Right renal pelvis (tissue), 4 donors: ENCODE results near the gene CHMP6. TPM values are rescaled to one million over a fixed set of nuclear protein-coding genes. Genes with fewer than 3 reads are reported as not detected.

ENCODE experiments used
- DNase-seq, 4 donors: peaks; one replicate each; pipeline ENCODE4 v3.0.0-alpha.2; 2013; ENCODE audit warnings: low read depth in 4 of 4, low spot score in 3 of 4, missing footprints in 1 of 4
- polyA plus RNA-seq, 4 donors: library from polyadenylated mRNA; unstranded; fragments of 120-200 nt; gene quantifications; one replicate each; pipeline ENCODE4 v1.2.1, GENCODE V29; 2013; ENCODE audit not compliant: insufficient read length in 4 of 4

Gene CHMP6
- 10 to 100 TPM; 27.3 to 34.5 (median 30.5) TPM for polyA plus RNA-seq

DNA sequence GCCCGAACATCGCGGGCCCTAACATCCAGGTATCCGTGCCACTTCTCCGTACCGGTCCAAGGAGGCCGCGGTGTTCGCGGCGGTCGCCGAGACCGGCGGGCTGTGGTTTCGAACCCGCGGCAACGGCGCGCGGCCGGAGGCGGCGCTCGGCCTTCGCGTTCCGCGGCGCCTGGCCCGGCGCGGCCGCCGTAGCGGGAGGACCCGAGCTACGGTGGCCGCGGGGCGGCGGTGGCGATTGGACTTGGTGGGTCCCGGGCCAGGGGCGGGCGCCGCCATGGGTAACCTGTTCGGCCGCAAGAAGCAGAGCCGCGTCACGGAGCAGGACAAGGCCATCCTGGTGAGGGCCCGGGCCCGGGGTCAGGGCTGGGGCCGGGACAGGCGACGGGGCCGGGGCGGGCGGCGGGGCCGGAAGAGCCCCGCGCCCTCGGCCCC, at the start of gene CHMP6:
CHMP6 (plus strand) TSS at position 197 of the 432 bp plus-strand sequence; CDS start at position 275, 78 bp downstream.
- DNase-seq = peak in 2 of 4 donors; percentile 60 to 71

DNA sequence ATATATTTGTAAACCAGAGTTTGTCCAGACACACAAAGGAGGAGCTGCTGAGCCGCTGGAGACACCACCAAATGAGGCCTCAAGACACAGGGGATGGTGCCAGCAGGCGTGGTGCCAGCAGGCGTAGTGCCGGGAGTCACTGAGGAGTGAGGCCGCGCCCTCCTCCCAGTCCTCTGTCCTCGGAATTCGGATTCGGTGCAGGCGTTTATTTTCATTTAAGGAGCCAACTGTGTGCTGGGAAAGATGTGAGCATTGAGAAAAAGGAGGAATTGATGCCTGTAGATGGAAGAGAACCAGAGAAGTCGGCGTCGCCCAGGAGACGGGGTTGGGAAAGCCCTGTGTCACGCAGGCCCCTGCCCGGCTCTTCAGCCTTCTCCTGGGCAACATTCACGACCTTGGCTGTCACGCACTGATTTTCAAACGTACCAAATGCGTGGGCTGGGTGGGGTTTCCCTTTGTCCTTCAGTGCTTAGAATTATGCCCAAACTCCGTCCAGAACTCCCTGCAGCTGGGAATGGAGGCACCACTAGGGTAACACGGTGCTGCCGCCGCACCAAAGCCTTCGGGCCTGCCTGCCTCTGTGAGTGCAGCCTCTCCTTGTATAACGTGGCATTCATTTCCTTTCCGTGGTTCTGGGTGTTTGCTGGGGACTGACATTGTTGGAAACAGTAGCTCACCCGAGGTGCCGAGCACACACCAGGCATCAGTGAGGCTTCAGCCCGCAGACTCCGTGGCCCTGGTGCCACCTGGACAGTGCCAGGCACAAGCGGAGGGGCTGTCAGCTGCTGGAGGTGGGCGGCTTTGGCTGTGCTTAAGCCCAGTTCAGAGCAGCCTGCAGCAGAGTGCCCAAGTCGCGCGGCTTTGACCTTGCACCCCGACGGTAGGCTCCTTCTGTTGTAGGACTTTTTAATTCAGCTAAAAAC, 49.0 kb upstream of the CHMP6 start:
- no peak for DNase-seq

DNA sequence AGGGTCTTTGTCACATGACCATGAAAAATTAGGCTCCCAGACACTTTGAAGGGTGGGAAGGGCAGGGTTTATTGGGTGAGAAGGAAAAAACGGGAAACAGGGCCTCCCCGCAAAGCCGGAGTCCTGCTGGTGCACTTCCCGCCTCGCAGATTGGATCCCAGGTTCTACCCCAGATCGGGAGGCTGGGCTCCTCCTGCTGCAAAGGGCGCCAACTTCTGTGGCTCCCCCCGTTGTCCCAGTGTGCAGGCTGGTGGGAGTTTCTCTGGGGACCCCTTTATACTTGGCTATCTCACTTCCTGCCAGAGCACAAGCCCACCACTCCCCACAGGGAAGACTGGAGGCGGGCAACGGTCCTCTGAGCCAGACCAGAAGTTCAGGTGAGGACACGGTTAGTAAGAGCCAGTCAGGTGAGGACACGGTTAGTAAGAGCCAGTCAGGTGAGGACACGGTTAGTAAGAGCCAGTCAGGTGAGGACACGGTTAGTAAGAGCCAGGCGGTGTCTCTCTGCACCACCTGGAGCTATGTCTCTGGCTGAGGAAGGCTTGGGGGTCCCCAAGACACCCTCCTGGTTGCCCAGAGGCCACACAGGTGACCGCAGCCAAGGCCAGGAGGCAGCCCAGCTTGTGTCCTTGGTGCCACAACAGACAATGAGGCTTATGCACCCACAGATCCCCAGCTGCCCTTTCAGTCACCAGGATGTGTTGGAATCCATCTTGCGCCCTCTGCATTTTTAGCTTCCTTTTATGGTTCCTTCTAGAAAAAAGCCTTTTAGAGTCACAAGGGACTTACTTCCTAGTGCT, 48.1 kb upstream of the CHMP6 start:
- no peak for DNase-seq

DNA sequence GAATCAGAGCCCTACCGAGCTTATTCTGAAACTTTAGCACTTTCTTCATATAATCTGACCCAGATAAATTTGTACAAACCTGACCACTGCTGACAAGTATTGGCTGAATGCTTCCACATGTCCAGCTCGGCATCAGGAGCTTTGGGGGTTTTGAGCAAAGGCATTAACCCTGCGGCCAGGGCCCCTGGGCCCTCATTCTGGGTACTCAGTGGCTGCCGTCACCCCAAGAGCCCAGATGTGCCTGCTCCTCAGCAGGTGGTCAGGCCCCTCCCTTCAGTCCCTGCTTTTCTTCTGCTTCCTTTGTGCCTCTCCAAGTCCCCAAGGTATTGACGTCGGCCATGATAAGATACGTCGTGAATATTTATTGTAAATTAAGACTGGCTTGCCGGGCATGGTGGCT, 47.3 kb upstream of the CHMP6 start:
- no peak for DNase-seq

DNA sequence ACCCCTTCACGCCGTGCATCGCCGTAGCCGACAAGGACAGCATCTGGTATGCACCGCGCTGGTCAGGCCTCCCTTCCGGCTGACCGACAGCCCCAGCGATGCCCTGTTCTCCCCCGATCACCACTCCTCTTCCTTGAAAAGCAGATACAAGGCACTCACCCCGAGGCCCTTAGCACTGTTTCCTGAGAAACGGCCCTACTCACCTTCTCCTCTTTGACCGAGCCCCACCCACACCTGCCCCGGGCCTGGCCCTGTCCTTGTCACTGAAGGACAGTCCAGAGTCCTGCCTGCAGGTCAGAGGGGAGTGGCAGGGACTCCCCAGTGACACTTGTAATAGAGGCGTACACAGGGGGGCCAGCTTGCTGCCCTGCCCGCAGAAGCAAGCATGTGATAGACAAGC, 45.9 kb upstream of the CHMP6 start:
- DNase-seq = no peak

DNA sequence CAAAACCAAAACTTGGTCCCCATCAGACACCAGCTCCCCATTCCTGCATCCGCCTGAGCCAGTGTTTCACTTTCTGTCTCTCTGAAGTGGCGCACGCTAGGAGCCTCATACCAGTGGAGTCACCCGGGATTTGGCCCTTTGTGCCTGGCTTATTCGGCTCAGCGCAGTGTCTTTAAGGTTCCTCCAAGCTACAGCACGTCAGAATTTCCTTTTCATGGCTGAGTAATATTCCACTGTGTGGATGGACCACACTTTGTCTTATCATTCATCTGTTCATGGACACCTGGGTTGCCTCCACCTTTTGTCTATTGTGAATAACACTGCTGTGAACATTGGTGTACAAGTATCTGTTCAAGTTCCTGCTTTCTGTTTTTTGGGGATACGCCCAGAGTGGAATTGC, 45.2 kb upstream of the CHMP6 start:
- no peak for DNase-seq

DNA sequence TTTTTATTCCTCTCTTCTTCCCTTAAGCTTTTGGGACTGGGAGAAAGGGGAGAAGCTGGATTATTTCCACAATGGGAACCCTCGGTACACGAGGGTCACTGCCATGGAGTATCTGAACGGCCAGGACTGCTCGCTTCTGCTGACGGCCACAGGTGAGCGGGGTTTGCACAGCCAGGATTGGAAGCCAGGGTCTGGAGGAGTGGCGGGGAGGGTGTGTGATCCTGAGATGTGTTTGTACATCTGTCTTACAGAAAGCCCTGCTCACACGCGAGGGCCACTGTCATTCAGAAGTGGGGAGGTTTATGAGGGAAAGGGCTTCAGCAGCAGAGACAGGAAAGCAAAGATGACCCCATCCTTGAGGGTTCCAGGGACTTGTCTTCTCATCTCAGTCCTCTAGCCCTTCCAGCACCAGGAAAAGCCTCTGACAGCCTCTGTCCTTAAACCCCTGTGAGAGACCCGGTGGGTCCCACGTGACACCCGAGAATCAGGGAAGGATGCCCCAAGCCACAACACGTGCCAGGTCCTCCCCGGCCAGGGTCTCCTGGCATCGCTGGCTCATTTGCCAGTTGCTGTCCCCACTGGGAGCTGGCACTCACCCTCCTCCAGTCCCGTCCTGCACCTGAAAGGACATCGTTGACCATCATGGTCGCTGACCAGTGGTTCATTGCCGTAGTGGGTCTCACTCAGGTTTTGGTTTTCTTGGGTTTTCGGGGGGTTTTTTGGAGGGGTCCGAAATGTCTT, 44.3 kb upstream of the CHMP6 start:
- no peak for DNase-seq

DNA sequence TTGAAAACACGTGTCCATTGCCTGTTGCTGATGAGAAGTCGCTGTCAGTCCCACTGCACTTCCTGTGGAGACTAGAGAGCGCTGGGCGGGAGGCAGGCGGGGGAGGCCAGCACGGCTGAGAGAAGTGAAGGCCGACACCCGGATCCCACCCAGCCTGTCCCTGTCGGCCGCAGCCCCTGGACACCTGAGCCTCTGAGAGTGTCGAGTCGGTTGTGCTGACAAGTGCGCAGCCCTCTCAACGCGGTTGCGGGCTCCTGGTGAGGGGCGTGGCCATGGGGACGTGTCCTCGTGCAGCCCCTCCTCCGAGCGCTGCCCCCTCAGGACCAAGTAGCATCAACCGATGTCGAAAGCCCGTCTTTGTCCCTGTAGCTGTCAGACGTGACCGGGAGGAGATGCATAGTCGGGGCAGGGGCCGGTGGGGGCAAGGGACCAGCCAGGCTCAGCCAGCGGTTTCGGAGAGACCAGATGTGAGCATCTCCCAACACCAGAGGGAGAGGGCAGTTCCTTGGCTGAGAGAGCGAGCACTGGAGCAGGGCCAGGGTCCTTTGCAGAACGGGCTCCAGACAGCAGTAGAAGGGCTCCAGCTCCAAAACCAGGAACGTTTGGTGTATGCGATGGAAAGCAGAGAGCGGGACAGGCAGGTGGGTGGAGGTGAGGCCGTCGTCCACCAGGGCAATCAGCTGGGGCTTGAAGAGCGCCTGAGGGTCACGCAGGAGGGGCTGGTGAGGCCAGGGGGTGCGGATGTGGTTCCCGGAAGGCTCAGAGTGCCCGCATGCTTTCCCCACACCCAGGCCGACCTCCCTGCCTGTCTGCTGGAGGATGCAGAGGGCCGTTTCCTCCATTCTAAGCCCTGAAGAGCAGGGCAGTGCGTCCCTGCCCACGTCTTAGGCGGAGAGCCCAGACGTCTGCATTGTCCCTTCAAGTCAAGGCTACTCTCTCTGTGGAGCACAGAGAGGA, 43.3 kb upstream of the CHMP6 start:
- DNase-seq = no peak

DNA sequence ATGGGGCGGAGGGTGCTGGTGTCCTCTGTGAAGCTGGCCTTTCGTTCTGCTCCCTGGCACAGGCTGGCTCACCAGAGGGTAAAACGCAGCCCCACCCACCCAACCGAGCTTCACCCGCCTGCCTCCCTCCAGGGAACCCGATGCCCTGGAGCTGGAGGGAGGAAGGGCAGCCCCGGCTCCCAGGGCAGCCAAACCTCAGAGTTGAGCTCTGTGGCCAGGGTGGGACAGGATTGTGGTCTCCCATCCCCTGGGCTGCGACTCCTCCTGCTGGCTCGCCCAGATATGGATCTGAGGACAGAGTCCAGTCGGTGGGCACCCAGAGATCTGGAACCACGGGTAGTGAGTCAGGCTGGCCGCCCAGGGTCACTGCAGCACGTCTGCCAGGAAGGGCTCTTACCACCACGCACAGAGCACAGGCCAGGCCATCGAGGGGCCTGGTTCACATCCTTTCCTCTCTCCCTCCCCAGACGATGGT, 42.6 kb upstream of the CHMP6 start:
- DNase-seq = no peak

DNA sequence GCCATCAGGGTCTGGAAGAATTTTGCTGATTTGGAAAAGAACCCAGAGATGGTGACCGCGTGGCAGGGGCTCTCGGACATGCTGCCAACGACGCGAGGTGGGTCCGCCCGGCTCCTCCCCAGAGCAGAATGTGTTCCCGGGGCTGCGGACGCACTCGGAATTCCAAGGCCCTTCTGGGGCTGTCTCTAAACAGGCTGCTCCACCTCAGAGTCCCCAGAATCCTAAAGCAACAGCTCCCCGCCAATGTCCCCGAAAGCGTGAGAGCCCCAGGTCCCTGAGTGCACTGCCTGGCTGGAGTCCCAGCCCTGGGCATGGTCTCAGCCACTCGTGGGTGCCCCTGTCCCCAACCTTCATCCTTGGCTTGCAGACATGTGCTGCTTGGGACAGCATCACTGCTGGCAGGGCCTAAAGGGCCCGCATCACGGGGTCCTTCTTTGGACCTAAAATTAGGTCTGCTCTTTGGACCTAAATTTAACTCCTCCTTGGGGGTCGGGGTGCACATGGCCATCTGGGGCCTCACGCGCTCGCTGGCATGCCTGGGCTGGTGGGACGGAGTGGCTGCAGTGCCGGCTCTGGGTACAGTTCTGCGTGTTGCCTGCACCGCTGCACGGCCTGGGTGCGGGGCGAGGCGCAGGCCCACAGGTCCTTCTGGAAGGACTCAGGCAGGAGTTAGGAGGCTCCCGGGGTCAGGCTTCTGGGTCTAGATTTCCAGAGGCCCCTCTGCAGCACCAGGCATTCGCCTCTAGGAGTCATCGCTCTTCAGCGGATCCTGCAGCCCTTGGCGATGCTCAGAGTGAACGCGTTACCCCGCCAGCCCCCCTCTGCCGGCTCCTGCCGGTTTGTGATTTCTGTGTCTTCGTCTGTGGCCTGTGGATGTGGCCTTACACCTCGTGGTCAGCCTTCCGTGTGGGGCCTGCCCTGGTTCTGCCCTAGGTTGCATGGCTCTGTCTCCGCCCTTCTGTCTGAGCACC, 41.9 kb upstream of the CHMP6 start:
- DNase-seq = no peak

DNA sequence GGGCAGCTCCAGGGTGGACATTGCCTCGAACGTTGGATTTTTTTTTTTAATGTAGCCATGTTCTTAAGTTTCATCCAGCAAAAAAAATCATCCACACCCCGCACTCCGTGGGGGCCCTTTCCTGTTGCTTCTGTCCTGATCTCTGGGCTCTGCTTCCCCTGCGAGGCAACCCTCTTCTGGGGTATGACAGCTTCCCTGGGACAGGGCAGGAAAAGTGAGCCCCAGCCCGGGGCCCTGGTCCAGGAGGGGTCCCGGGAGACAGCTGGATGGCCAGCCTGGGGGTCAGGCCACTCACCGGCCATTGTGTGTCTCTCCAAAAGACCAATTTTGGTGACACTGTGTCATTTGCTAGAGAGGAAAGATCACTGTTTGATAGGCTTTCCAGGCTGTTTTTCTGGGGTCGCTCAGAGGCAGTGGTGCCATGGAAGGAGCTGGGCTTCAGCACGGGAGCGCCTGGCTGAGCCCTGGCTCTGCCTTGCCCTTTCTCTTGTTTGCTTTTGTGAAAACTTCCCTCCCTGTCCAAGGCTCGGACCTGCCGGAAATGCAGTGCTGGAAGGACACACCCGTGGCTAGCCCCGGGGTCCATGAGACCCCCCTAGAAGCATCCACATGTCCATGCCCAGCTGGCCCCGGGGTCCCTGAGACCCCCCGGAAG, 41.0 kb upstream of the CHMP6 start:
- DNase-seq = no peak

DNA sequence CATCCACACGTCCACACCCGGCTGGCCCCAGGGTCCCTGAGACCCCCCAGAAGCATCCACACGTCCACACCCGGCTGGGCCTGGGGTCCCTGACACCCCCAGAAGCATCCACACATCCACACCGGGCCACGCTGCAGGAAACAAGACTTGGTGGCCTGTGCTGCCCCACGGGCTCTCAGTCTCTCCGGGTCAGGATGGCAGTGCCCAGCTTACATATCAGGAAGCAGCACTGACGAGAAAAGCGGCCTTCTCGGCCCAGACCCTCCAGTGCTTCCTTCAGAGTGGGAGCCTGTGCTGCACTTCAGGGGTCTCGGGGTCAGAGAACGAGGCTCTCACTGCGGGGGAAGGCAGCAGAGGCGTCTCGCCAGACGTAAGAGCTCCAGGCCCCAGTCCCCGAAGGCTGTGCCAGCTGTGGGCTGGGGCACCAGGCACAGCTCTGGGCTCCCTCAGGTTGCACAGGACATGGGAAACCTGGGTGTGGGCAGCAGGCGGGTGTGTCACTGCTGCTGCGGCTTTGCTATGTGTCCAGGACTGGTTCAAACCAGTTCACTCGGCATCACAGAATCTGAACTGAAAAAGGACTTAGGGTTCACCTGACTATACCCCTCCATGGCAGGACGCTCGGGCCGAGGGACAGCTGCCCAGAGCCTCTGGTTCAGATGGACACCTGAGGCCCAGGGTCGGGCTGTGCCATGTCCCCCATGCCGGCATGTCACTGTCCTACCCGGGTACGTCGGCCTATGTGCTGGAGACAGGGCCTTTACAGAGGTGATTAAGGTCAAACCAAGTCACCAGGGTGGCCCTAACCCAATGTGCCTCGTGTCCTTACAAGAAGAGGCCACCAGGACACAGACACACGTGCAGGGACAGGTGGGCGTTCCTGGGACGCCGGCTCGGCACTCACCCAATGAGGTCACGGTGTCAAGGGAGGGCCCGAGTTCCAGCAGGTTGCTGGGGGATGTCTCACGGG, 40.2 kb upstream of the CHMP6 start:
- DNase-seq = no peak

DNA sequence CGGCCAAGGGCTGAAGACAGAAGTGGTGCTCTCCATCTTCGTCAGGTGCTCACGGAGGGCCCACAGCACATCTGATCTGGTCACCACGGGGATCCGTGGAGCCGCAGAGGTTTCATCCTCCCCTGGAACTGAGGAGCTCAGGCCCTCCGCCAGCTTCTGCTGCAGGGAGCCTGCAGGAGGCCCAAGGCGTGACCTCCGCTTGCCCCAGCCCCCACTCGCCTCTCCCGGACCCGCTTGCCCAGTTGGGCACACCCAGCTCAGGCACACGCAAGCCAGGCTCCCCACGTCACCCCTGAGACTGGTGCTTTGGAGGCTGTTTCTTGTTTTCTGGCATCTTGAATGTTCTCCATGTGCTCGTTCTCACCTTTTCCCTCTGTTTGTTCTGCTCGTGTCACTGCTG, 39.4 kb upstream of the CHMP6 start:
- DNase-seq = no peak

DNA sequence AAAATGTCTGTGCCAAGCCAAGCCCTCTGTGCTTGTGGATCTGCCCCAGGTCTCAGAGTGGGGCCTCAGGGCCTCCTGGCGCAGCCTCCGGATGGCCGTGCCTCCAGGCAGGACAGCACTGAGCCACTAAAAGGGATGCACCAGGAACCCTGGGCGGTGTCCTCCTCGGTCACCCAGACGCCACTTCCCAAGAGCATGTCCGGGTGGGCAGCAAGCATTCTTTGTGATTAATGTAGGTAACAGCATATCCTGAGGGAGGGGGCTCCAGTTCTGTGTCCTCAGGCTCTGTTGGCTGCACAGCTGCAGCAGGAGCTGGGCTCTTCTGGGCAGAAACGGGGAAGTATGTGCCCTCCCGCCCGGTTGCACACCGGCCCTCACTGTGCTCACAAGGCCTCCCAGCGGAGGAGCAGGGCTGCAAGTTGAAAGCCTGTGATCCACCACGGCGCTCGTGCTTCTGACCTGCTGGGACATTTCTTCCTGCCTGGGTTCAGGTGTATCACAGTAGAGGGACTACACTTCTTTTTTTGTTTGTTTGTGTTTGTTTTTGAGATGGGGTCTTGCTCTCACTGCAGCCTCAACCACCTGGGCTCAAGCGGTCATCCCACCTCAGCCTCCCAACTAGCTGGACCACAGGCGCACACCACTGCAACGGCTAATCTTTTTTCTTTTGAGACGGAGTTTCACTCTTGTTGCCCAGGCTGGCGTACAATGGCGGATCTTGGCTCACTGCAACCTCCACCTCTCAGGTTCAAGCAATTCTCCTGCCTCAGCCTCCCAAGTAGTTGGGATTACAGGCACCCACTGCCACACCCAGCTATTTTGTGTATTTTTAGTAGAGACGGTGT, 37.9 kb upstream of the CHMP6 start:
- DNase-seq = no peak

DNA sequence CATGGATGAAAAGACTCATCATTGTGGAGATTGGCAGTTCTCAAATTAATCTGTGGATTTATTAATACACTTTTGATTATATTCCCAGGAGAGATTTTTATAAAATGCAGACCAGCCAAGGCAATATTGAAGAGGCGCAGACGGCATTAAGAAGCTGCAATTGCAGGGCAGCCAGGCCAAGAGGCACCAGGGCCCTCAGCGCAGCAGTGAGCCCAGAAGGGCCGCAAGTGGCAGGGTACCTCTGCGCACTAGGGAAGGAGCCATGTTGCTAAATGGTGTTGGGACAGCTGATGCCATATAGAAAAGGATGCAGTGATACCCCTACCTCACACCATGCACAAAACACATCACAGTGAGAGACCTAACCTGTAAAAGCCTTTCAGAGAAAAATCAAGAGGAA, 36.6 kb upstream of the CHMP6 start:
- no peak for DNase-seq
